Renal pelvis (tissue), 4 donors: ENCODE data around the gene FAM20C. TPM values are rescaled to one million over a fixed set of nuclear protein-coding genes. Genes with fewer than 3 reads are reported as not detected.

Experiments used
- DNase-seq: peaks from one replicate; pipeline ENCODE4 v3.0.0-alpha.2; 2013
- polyA plus RNA-seq, 3 donors: library from polyadenylated mRNA; unstranded; fragments of 120-200 nt; gene quantifications; one replicate each; pipeline ENCODE4 v1.2.1, GENCODE V29; 2013; ENCODE audit not compliant: insufficient read length in 3 of 3

Gene FAM20C
- polyA plus RNA-seq, 3 donors: 65.7 to 74.8 (median 74.8) TPM

DNA sequence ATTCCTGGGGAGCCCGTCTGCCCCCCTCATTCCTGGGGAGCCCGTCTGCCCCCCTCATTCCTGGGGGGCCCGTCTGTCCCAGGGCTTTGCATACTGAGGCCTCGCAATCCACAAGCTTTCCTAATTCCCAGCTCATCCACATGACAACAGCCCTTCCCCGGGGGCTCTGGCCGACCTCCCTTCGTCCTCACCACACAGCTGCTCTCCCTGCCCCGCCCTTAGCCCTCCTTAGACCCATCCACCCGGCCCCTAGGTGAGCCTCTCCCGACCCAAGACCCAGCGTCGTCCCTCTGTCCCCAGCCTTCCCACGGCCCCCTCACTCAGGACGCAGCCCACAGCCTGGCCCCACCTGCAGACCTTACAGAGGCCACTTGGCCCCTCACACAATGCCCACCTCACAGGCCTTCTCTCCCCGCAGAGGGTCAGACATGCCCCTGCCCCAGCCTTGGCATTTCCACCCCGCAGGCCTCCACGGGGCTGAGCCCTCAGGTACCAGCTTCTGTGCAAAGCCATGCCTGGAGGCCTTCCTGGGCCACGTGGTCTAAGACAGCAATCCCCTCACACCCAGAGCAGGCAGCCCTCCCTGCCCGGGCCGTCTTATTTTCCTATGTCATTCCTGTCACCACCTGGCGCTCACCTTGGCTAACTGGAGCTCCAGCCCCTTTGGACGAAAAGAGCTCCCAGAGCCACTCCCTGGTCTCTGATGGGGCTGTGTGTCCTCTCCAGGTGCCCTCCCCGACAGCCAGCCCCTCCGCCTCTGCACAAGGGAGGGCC, 3.5 kb upstream of the FAM20C start:
- DNase-seq: no peak

GRCh38 chr7:189719-190118, 2.7 kb upstream of the FAM20C start:
- no peak for DNase-seq

DNA sequence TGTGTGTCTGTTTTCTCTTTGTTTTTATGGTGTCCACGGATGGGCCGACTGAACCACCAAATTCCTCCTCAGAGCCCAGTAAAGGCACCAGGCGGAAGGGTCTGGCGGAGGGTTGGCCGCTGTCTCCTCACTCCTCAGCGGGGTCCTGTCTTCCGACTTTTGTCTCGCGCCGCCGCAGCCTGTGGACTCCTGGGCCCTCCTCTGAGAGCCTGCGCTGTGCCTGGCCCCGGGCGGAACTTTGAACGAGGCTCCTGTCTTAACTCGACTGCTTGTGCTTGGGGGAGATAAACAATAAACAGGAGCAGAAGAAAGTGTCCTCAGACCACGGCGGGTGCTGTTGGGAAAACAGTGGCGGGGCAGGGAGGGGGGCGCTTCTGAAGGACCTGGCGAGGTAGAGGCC, 2.2 kb upstream of the FAM20C start:
- DNase-seq: no peak

- DNase-seq: peak; percentile 61
Measured at GRCh38 chr7:191105-191980, 1.0 kb upstream of the FAM20C start.

GRCh38 chr7:192701-193480, 520 bp downstream of the FAM20C start:
- no peak for DNase-seq

DNA sequence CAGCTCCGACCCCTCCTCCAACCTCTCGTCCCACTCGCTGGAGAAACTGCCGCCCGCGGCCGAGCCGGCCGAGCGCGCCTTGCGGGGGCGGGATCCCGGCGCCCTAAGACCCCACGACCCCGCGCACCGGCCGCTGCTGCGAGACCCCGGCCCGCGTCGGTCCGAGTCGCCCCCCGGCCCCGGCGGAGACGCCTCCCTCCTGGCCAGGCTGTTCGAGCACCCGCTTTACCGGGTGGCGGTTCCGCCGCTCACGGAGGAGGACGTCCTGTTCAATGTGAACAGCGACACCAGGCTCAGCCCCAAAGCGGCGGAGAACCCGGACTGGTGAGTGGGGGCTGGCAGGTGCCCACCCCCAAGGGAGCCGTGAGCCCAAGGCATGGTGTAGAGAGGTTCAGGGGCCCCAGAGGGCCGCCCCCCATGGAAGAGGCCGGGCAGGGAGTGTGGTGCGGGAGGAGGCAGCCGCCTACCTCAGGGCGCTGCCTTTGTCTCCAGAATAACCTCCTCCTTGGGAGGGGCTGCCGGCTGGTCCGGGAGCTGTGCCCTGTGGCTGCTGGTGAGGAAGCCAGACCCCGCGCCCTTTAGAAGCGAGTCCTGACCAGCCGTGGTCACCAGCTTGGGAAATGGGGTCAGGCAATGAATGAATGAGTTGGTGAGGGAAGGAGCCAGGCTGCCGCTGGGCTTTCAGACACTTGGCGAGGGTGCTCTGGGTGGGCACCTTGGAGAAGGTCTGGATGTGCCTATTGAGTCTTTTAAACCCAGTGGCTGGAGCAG, 1.3 kb downstream of the FAM20C start:
- DNase-seq: no peak

DNA sequence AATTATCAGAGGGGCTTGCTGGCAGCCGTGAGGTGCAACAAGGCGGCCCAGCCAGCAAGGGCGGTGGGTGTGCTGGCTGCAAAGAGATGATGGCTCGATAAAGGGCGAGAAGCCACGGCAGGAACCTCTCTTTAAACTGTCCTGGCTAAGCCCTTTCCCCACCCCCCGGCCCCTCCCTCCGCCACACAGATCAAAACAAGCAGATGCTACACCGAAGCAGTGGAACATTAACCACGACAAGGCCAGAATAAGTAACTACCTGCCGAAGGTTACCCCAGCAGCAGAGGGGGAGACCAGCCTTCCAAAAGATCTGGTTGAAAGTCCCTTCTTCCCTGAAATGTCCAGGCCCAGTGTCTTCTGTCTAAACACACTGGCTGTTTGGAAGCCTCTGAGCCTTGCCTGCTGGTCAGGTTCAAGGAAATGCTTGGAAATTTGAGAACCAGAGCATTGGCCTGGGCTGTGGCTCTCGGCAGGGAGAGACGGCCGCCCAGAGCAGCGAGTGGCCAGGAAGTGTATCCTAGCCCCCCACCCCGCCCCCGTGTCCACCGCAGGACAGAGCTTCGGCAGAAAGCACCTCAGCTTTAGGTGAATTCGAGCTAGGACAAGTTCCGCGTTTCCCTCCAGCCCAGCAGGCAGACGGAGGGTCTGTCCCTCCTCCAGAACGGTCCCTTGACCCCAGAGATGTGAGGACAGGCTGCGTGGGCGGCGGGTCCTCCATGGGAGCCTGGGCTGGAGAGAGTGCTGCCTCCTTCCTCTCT, 2.1 kb downstream of the FAM20C start:
- DNase-seq: peak; percentile 69

DNA sequence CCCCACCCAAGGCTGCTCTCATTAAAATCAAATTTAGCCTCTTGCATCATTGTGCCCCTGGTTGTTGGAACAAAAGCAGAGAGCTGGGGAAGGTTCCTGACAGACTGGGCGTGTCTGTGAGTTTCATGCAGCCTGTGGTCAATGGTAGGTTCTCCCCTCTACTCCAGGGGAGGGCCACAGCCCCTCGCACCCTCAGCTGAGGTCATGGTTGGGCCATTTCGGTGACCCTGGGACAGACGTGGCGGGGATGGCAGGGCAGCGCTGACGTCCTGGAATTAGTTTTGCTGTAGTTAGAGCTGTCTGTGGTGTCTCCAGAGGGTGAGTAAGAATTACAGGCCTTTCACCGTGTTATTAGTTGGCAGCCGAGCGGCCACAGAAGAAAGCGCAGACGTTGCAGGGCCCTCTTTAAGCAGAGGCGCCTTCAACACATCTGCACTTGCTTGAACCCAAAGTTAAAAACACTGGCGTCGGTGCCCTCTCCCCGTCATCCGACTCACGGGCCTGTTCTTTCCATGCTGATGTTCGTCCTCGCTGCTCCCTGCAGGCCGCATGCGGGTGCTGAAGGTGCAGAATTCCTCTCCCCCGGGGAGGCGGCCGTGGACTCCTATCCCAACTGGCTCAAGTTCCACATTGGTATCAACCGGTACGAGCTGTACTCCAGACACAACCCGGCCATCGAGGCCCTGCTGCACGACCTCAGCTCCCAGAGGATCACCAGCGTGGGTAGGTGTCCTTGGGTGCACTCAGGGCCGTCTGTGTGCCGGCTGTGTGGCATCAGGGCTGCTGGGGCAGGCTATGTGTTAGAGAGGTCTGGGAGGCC, 2.8 kb downstream of the FAM20C start:
- DNase-seq: no peak

GRCh38 chr7:195830-196128, 3.4 kb downstream of the FAM20C start:
- DNase-seq: no peak

GRCh38 chr7:196283-196682, 3.9 kb downstream of the FAM20C start:
- no peak for DNase-seq

- DNase-seq: no peak
Measured at GRCh38 chr7:196778-197321, 4.5 kb downstream of the FAM20C start.

- no peak for DNase-seq
Measured at GRCh38 chr7:197413-198335, 5.3 kb downstream of the FAM20C start.

DNA sequence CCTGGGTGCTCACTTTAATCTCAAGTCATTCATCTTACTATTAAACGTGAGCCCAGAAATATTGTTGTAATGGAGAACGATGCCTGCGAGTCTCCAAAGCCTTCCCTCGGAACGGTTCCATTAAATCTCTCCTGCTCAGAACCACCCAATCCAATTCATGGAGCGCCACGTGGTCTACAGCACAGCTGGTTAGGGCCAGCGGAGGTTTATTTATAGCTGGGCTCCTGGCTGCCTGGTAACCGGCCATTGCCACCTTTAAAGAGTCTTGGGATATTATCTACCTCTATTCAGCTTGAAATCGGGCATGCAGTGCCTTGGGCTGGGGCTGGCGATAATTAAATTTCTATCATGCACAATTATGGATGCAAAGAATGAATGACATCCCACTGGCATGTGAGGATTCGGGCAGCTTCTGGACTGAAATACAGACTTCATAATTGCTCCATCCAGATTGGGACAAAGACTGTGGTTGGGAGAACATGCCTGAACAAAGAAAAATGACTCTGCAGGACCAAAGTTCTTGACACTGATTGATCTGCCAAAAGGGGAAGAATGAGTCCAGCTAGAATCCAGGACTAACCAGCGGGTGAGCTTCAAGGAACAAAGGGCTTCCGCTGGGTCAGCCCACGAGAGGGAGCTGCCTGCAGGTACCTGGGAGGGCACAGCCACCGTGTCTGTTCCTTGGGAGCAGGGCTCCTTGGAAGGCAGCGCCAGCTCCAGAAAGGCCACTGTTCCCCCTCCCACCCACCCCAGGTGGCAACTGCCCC, 7.3 kb downstream of the FAM20C start:
- no peak for DNase-seq

DNA sequence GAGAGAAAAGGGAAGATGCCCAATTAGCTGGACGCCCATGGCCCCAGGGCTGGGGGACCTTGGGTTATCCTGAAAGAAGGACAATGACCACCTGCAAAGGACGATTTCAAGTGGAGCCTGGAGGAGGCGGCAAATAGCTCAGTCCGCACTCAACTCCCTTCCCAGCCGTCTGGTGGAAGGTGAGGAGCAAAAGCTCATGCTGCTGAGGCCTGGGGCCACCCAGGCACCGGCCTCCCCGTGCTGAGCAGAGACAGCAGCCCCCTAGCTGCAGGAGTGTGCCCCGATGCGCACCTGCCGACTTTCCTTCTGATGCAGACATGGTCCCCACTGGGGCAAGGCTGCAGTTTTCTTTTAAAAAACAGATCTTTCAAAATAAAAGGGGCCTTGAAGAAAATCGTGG, 7.9 kb downstream of the FAM20C start:
- DNase-seq: no peak

DNA sequence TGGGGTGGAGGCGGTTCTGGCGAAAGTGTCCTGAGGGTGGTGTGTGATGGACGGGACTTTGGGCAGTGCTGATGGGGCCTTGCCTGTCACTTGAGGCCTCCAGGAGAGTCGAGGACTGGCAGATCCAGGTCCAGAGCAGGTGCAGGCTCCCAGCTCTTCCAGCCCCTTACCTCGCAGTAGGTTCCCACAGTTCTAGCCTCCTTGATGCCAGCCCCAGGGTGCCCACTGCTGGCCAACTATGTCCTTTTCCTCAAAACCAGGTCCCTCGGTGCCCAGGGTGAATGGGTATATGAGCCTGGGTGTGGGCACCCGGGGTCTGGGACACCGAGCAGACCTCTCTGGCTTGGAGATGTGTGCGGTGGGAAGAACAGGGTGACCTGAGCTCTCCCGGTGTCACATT, 8.3 kb downstream of the FAM20C start:
- no peak for DNase-seq

GRCh38 chr7:204326-204725, 12.0 kb downstream of the FAM20C start:
- DNase-seq: no peak

GRCh38 chr7:205115-206010, 13.0 kb downstream of the FAM20C start:
- DNase-seq: no peak
